ENCODE measurements around the gene DYNC1I1. TPM values are rescaled to one million over a fixed set of nuclear protein-coding genes. Genes with fewer than 3 reads are reported as not detected.

Gene DYNC1I1
- total RNA-seq, 1 experiment from 2014 or later, result 3.2 TPM

GRCh38 chr7:95986178-95986764 is 213.9 kb downstream of the DYNC1I1 start:
- H3K9me3 Mint-ChIP-seq, result no peaks in the 10 kb centered on the region
- no CpG with 5 or more reads among the region's 6 CpGs for WGBS (ENCODE audit: extremely low coverage, insufficient read length, low lambda C conversion rate)
- no peak for TF ChIP-seq CTCF (conservative IDR thresholded peaks at IDR 0.05)

More at GRCh38 chr7:95986178-95986764, 213.9 kb downstream of the DYNC1I1 start:
- no peak overlapping the region for H3K23ac ChIP-seq (ENCODE audit: insufficient read length, low read depth, low read length)
- H3K79me1 ChIP-seq (ENCODE audit: insufficient read depth, low read depth, low read length, poor library complexity, severe bottlenecking), result no peaks in the 10 kb centered on the region
- H4K91ac ChIP-seq (ENCODE audit: insufficient read length, low read depth, low read length), result no peak overlapping the region
- no peak overlapping the region for H2BK20ac ChIP-seq (ENCODE audit: low read depth, low read length, poor library complexity, severe bottlenecking)
- no peak overlapping the region for H3K14ac ChIP-seq (ENCODE audit: insufficient read depth, low read length)
- H3T11ph ChIP-seq (ENCODE audit: low read length), result no peak overlapping the region
- H3K18ac ChIP-seq (ENCODE audit: insufficient read length, low read depth, low read length), result no peak overlapping the region
- H4K20me1 ChIP-seq (ENCODE audit: control insufficient read depth, insufficient read depth, insufficient read length), result no peaks in the 10 kb centered on the region
- no peak overlapping the region for H4K8ac ChIP-seq (replicated peaks; ENCODE audit: insufficient read length, low read depth, low read length)
- H3K27ac ChIP-seq (ENCODE audit: insufficient read length, low read depth, low read length), result no peak overlapping the region
- no peak overlapping the region for H2BK15ac ChIP-seq (ENCODE audit: low read depth, low read length)
- no peak overlapping the region for H3K4me3 Mint-ChIP-seq
- H3K9ac ChIP-seq (ENCODE audit: extremely low read depth, insufficient read length, low read length), result no peak overlapping the region
- DNase-seq, result no peak
- no peaks in the 10 kb centered on the region for H3K4me1 Mint-ChIP-seq
- no peak overlapping the region for H2BK120ac ChIP-seq (ENCODE audit: low read depth, low read length, poor library complexity, severe bottlenecking)
- H3K4me2 ChIP-seq (ENCODE audit: insufficient read depth, insufficient read length, low read length), result no peak overlapping the region
- no peaks in the 10 kb centered on the region for H3K27me3 ChIP-seq (ENCODE audit: insufficient read depth, low read length)
- no peak overlapping the region for H2AFZ ChIP-seq (ENCODE audit: low read length)
- H2BK5ac ChIP-seq (ENCODE audit: insufficient read length, low read length), result no peak overlapping the region
- H3K4me1 ChIP-seq (ENCODE audit: insufficient read depth, low read length), result no peaks in the 10 kb centered on the region
- H3K56ac ChIP-seq (ENCODE audit: insufficient read length, low read depth, low read length), result no peak overlapping the region
- no peaks in the 10 kb centered on the region; the same call in 1 of the 2 replicates for H3K27me3 Mint-ChIP-seq (ENCODE audit: low read depth)
- no peaks in the 10 kb centered on the region for H3K36me3 Mint-ChIP-seq (ENCODE audit: insufficient read depth in 1 of 3, low read depth in 3 of 3)
- H2AK5ac ChIP-seq (ENCODE audit: insufficient read length, low read length), result no peak overlapping the region
- peak overlapping the region in 1 of 3 experiments; percentile 24; a peak in 2 of 7 replicates for H3K27ac Mint-ChIP-seq
- no peak overlapping the region for H2BK12ac ChIP-seq (ENCODE audit: insufficient read length, low read depth, low read length)
- H3K9me3 ChIP-seq (ENCODE audit: control insufficient read depth, low read depth, low read length), result no peaks in the 10 kb centered on the region
- no peak overlapping the region for H3K4ac ChIP-seq (ENCODE audit: low read depth, low read length)
- no peaks in the 10 kb centered on the region for H3K79me2 ChIP-seq (ENCODE audit: insufficient read depth, low read length)
- H4K5ac ChIP-seq (ENCODE audit: insufficient read length, low read depth, low read length), result no peak overlapping the region
- H3K23me2 ChIP-seq (ENCODE audit: insufficient read length, low read depth, low read length, poor library complexity, severe bottlenecking), result no peaks in the 10 kb centered on the region
